Body of pancreas (tissue), 4 donors: Measurements from ENCODE around the gene B4GALT2.

Experiments used
- CTCF ChIP-seq, 7 experiments: fragments of 450-650 bp in 4 of 7; fragments of 200-600 bp in 3 of 7; sonication (generic) in 3 of 7; IDR thresholded peaks; one replicate each; pipeline ENCODE4 v1.5.1; 2016 to 2019; ENCODE audit warnings: antibody characterized with exemption in 7 of 7
- POLR2A ChIP-seq, 3 donors: fragments of 450-650 bp; IDR thresholded peaks; one replicate each; pipeline ENCODE4 v1.6.1; 2016; ENCODE audit warnings: antibody characterized with exemption in 3 of 3, mild to moderate bottlenecking in 2 of 3

GRCh38 chr1:44034423-44034822, 55.4 kb downstream of the B4GALT2 start:
- TF ChIP-seq CTCF (IDR thresholded peaks at IDR 0.05) (no peak), POLR2A (IDR thresholded peaks at IDR 0.05) (no peak)
